ENCODE results near the gene GLTP.
"Not testable (repeated sequence)": the region's sequence is repeated elsewhere in the genome, so short reads cannot be mapped to it uniquely, and the experiment has no call there.

GLTP gene

GRCh38 chr12:109893261-109893995 is 13.1 kb upstream of the GLTP start:
- Histone ChIP-seq H3F3A (ENCODE audit: control insufficient read depth, insufficient read depth) (0 out of 2 replicates have a peak, but pooled peaks cover 3% of the 10 kb centered on the region), H3K9me2 (replicated peaks; ENCODE audit: control insufficient read depth, low read length) (no peaks in the 10 kb centered on the region), H3K4me2 (ENCODE audit: low read length) (no peak overlapping the region), H3K27me3 (ENCODE audit: control insufficient read depth, low read length) (peaks cover 4% of the 10 kb centered on the region; the same call in 1 of the 2 replicates), H3K27ac (ENCODE audit: low read depth, low read length) (no peak overlapping the region), H3K4me3 (ENCODE audit: low read length) (no peak overlapping the region), H3K36me3 (ENCODE audit: control insufficient read depth, low read length) (no peaks in the 10 kb centered on the region), H3K79me2 (ENCODE audit: control insufficient read depth, low read length) (no peaks in the 10 kb centered on the region), H3K4me1 (ENCODE audit: control insufficient read depth, low read length) (peaks cover 29% of the 10 kb centered on the region), H4K20me1 (ENCODE audit: control insufficient read depth, insufficient read depth, low read depth, low read length) (no peaks in the 10 kb centered on the region), H3K9me3 (ENCODE audit: control insufficient read depth, insufficient read depth, low read length) (no peaks in the 10 kb centered on the region)
- TF ChIP-seq CTCF (IDR thresholded peaks at IDR 0.05; ENCODE audit: low read depth, low read length, poor library complexity, severe bottlenecking) (no peak), EZH2phosphoT487 (IDR thresholded peaks at IDR 0.05; ENCODE audit: borderline replicate concordance, low read length) (no peak)

GRCh38 chr12:109892748-109893147 is 12.4 kb upstream of the GLTP start:
- TF ChIP-seq EZH2phosphoT487 (IDR thresholded peaks at IDR 0.05; ENCODE audit: borderline replicate concordance, low read length) (no peak), CTCF (IDR thresholded peaks at IDR 0.05; ENCODE audit: low read depth, low read length, poor library complexity, severe bottlenecking) (no peak)
- Histone ChIP-seq H4K20me1 (ENCODE audit: control insufficient read depth, insufficient read depth, low read depth, low read length) (no peaks in the 10 kb centered on the region), H3K9me2 (replicated peaks; ENCODE audit: control insufficient read depth, low read length) (no peaks in the 10 kb centered on the region), H3K27ac (ENCODE audit: low read depth, low read length) (no peak overlapping the region), H3F3A (ENCODE audit: control insufficient read depth, insufficient read depth) (0 out of 2 replicates have a peak, but pooled peaks cover 3% of the 10 kb centered on the region), H3K9me3 (ENCODE audit: control insufficient read depth, insufficient read depth, low read length) (no peaks in the 10 kb centered on the region), H3K4me2 (ENCODE audit: low read length) (peak overlapping the region; percentile 40; the same call in 1 of the 2 replicates), H3K4me1 (ENCODE audit: control insufficient read depth, low read length) (peaks cover 35% of the 10 kb centered on the region), H3K79me2 (ENCODE audit: control insufficient read depth, low read length) (no peaks in the 10 kb centered on the region), H3K4me3 (ENCODE audit: low read length) (no peak overlapping the region), H3K27me3 (ENCODE audit: control insufficient read depth, low read length) (peaks cover 4% of the 10 kb centered on the region; the same call in 1 of the 2 replicates), H3K36me3 (ENCODE audit: control insufficient read depth, low read length) (no peaks in the 10 kb centered on the region)

GRCh38 chr12:109892165-109892715 is 11.9 kb upstream of the GLTP start:
- Histone ChIP-seq H3K79me2 (ENCODE audit: control insufficient read depth, low read length) (no peaks in the 10 kb centered on the region), H3K4me2 (ENCODE audit: low read length) (no peak overlapping the region), H4K20me1 (ENCODE audit: control insufficient read depth, insufficient read depth, low read depth, low read length) (no peaks in the 10 kb centered on the region), H3K4me3 (ENCODE audit: low read length) (no peak overlapping the region), H3K9me2 (replicated peaks; ENCODE audit: control insufficient read depth, low read length) (no peaks in the 10 kb centered on the region), H3F3A (ENCODE audit: control insufficient read depth, insufficient read depth) (0 out of 2 replicates have a peak, but pooled peaks cover 3% of the 10 kb centered on the region), H3K9me3 (ENCODE audit: control insufficient read depth, insufficient read depth, low read length) (no peaks in the 10 kb centered on the region), H3K36me3 (ENCODE audit: control insufficient read depth, low read length) (no peaks in the 10 kb centered on the region), H3K27ac (ENCODE audit: low read depth, low read length) (no peak overlapping the region), H3K4me1 (ENCODE audit: control insufficient read depth, low read length) (peaks cover 35% of the 10 kb centered on the region), H3K27me3 (ENCODE audit: control insufficient read depth, low read length) (peaks cover 4% of the 10 kb centered on the region; the same call in 1 of the 2 replicates)
- no peak for TF ChIP-seq CTCF (IDR thresholded peaks at IDR 0.05; ENCODE audit: low read depth, low read length, poor library complexity, severe bottlenecking)
- no peak for TF ChIP-seq EZH2phosphoT487 (IDR thresholded peaks at IDR 0.05; ENCODE audit: borderline replicate concordance, low read length)

GRCh38 chr12:109891731-109892130 is 11.4 kb upstream of the GLTP start:
- not testable (repeated sequence) for H3K9me3 ChIP-seq (ENCODE audit: control insufficient read depth, insufficient read depth, low read length); H3K27ac ChIP-seq (ENCODE audit: low read depth, low read length); H3K36me3 ChIP-seq (ENCODE audit: control insufficient read depth, low read length); H3K4me3 ChIP-seq (ENCODE audit: low read length); H3F3A ChIP-seq (ENCODE audit: control insufficient read depth, insufficient read depth); H3K27me3 ChIP-seq (ENCODE audit: control insufficient read depth, low read length); H4K20me1 ChIP-seq (ENCODE audit: control insufficient read depth, insufficient read depth, low read depth, low read length); H3K4me2 ChIP-seq (ENCODE audit: low read length); H3K79me2 ChIP-seq (ENCODE audit: control insufficient read depth, low read length); H3K9me2 ChIP-seq (replicated peaks; ENCODE audit: control insufficient read depth, low read length)
- peaks cover 35% of the 10 kb centered on the region for H3K4me1 ChIP-seq (ENCODE audit: control insufficient read depth, low read length)
